Activated T-cell treated with anti-CD3 and anti-CD28 coated beads, Interleukin-2, amount 50 U/mL, for 72 hours (primary cell): Measurements from ENCODE around the gene DHTKD1. TPM values are rescaled to one million over a fixed set of nuclear protein-coding genes. Genes with fewer than 3 reads are reported as not detected.
"Not testable (repeated sequence)": the region's sequence is repeated elsewhere in the genome, so short reads cannot be mapped to it uniquely, and the experiment has no call there.

Experiments
- ATAC-seq, 2 donors: fragments of 150-1000 bp; cut with Tn5 transposase; replicated peaks in 1 of 2; 2 replicates each; pipeline ENCODE4 v1.10.0; 2021; ENCODE audit warnings: moderate library complexity in 2 of 2, mild to moderate bottlenecking in 1 of 2
- DNase-seq, 2 donors: peaks; one replicate each; pipeline ENCODE4 v3.0.0; 2021 to 2022; ENCODE audit warnings: mixed read lengths in 1 of 2
- H3K27ac Mint-ChIP-seq: one replicate; pipeline ENCODE4 v1.8.0; 2022; ENCODE audit warnings: mild to moderate bottlenecking, moderate library complexity, mixed read lengths
- H3K27me3 Mint-ChIP-seq: one replicate; pipeline ENCODE4 v1.8.0; 2022; ENCODE audit warnings: low read depth, mixed read lengths
- H3K36me3 Mint-ChIP-seq, 2 donors: one replicate each; pipeline ENCODE4 v1.8.0; 2022; ENCODE audit warnings: mixed read lengths in 2 of 2, mild to moderate bottlenecking in 1 of 2; ENCODE audit not compliant: insufficient read depth in 2 of 2
- H3K4me1 Mint-ChIP-seq: one replicate; pipeline ENCODE4 v1.8.0; 2022; ENCODE audit warnings: low read depth, mixed read lengths
- H3K4me3 Mint-ChIP-seq, 2 donors: one replicate each; pipeline ENCODE4 v1.8.0; 2022; ENCODE audit warnings: mild to moderate bottlenecking in 2 of 2, mixed read lengths in 2 of 2, moderate library complexity in 2 of 2
- H3K9me3 Mint-ChIP-seq, 2 donors: one replicate each; pipeline ENCODE4 v1.8.0; 2022; ENCODE audit warnings: mixed read lengths in 2 of 2
- total RNA-seq, 2 donors: library from RNA; stranded (reverse); gene quantifications; one replicate each; pipeline ENCODE4 v1.2.3, GENCODE V29; 2022

Gene DHTKD1
- total RNA-seq, 2 donors from 2014 or later = 28.6 to 29.8 TPM

- not testable (repeated sequence) for DNase-seq, ATAC-seq, H3K9me3 Mint-ChIP-seq, H3K27me3 Mint-ChIP-seq, H3K4me3 Mint-ChIP-seq, H3K4me1 Mint-ChIP-seq
- Mint-ChIP-seq H3K27ac (peak overlapping the region; percentile 43), H3K36me3 (peaks cover 15 to 28% of the 10 kb centered on the region in 2 donors)
Measured at GRCh38 chr10:12171512-12171911, 102.8 kb downstream of the DHTKD1 start.

Other genes starting within 250 kb of the DHTKD1 start
- 1 to 10 TPM; 1.1 to 1.6 TPM for gene PROSER2, start 245.6 kb upstream of the DHTKD1 start, total RNA-seq
- 10 to 100 TPM; 35.8 to 40.5 TPM for gene UPF2, start 26.1 kb upstream of the DHTKD1 start, total RNA-seq
- 10 to 100 TPM; 20.3 to 20.9 TPM for gene SEC61A2, start 60.7 kb downstream of the DHTKD1 start, total RNA-seq
- 10 to 100 TPM; 79.3 to 94.7 TPM for gene NUDT5, start 126.9 kb downstream of the DHTKD1 start, total RNA-seq
- gene CDC123, start 127.2 kb downstream of the DHTKD1 start, total RNA-seq = 10 to 100 TPM; 84.6 to 85.4 TPM